GM12878 (cell line): ENCODE measurements around the gene CMYA5.

ENCODE experiments used
- BCLAF1 ChIP-seq: fragments of 450-650 bp; IDR thresholded peaks from 2 replicates; pipeline ENCODE4 v1.6.1; 2017; ENCODE audit warnings: antibody characterized with exemption, mild to moderate bottlenecking, moderate library complexity
- CEBPB ChIP-seq, 2 experiments: fragments of 150-350 bp in 1 of 2; IDR thresholded peaks; 2 replicates each; pipeline ENCODE4 v1.6.1; 2012 to 2014; ENCODE audit warnings: low read depth in 2 of 2, low read length in 2 of 2, borderline replicate concordance in 1 of 2, inconsistent platforms in 1 of 2
- CTCF ChIP-seq, 3 experiments: IDR thresholded peaks in 2 of 3; conservative IDR thresholded peaks in 1 of 3; 2 replicates each; pipeline ENCODE4 v1.5.1; 2011; ENCODE audit warnings: low read depth in 3 of 3, low read length in 3 of 3, mild to moderate bottlenecking in 3 of 3, control low read depth in 2 of 3, moderate library complexity in 2 of 3, inconsistent platforms in 1 of 3, mixed read lengths in 1 of 3; ENCODE audit not compliant: control insufficient read depth in 2 of 3, insufficient read depth in 1 of 3; ENCODE audit errors: extremely low read depth in 1 of 3
- NBN ChIP-seq: fragments of 450-650 bp; IDR thresholded peaks from 2 replicates; pipeline ENCODE4 v1.6.1; 2016
- NFIC ChIP-seq: IDR thresholded peaks from 2 replicates; pipeline ENCODE4 v1.6.1; 2012; ENCODE audit warnings: low read depth, mild to moderate bottlenecking, inconsistent platforms, low read length, moderate library complexity
- POU2F2 ChIP-seq: IDR thresholded peaks from 3 replicates; pipeline ENCODE4 v1.6.1; 2011; ENCODE audit warnings: low read depth, mild to moderate bottlenecking, low read length, borderline replicate concordance
- SUZ12 ChIP-seq: fragments of 200-600 bp; sonication (generic); IDR thresholded peaks from one replicate; pipeline ENCODE4 v1.6.1; 2018; ENCODE audit warnings: antibody characterized with exemption, mild to moderate bottlenecking; ENCODE audit not compliant: unreplicated experiment

GRCh38 chr5:79785983-79786382, 96.3 kb downstream of the CMYA5 start:
- no peak for TF ChIP-seq POU2F2
- no peak for TF ChIP-seq BCLAF1
- TF ChIP-seq CEBPB (IDR thresholded peaks at IDR 0.05; ENCODE audit: borderline replicate concordance in 1 of 2, low read depth in 2 of 2, low read length in 2 of 2) = no peak
- TF ChIP-seq CTCF (IDR thresholded peaks at IDR 0.05 in 2 of 3, conservative IDR thresholded peaks at IDR 0.05 in 1 of 3; ENCODE audit: control insufficient read depth in 2 of 3, extremely low read depth in 1 of 3, insufficient read depth in 1 of 3, low read depth in 3 of 3, low read length in 3 of 3) = no peak
- TF ChIP-seq NFIC = no peak
- no peak for TF ChIP-seq SUZ12
- TF ChIP-seq NBN = no peak
